B cell (primary cell): Measurements from ENCODE around the gene PRSS48. TPM values are rescaled to one million over a fixed set of nuclear protein-coding genes. Genes with fewer than 3 reads are reported as not detected.
"Not testable (repeated sequence)": the region's sequence is repeated elsewhere in the genome, so short reads cannot be mapped to it uniquely, and the experiment has no call there.

Source experiments
- ATAC-seq: fragments of 200-7000 bp; cut with Tn5 transposase; one replicate; pipeline ENCODE4 v1.10.0; 2021; ENCODE audit warnings: low read depth, mild to moderate bottlenecking, moderate number of reproducible peaks, moderate library complexity
- CTCF ChIA-PET: fragments of 350-600 bp; sonication (Branson Sonifier 250); formaldehyde crosslinking; loops from one replicate; lab custom pipeline; 2021; ENCODE audit warnings: antibody characterized with exemption, inconsistent platforms; lab: Charles Lee
- POLR2A ChIA-PET: fragments of 350-600 bp; sonication (Branson Sonifier 250); formaldehyde crosslinking; loops from one replicate; lab custom pipeline; 2021; ENCODE audit warnings: antibody characterized with exemption; lab: Charles Lee
- DNase-seq: peaks from one replicate; pipeline ENCODE4 v3.0.0; 2013
- H2AFZ ChIP-seq: 2 replicates; pipeline ENCODE4 v1.6.1; 2012; ENCODE audit warnings: mild to moderate bottlenecking, low read depth, low read length; ENCODE audit not compliant: insufficient read depth, poor library complexity, severe bottlenecking
- H3K27ac ChIP-seq, 2 donors: 1 replicate in 1 of 2; 2 replicates in 1 of 2; pipeline ENCODE4 v1.5.1; 2012 to 2013; ENCODE audit warnings: low read length in 2 of 2, mild to moderate bottlenecking in 2 of 2, moderate library complexity in 1 of 2
- H3K27me3 ChIP-seq, 4 experiments: fragments of 200-600 bp in 1 of 4; sonication (generic) in 1 of 4; replicated peaks in 1 of 4; 1 replicate in 2 of 4; 2 replicates in 2 of 4; pipeline versions ENCODE4 v1.6.1 to v1.7.0; 2013 to 2016; ENCODE audit warnings: low read length in 3 of 4, mild to moderate bottlenecking in 2 of 4, mixed read lengths in 1 of 4, moderate library complexity in 1 of 4; ENCODE audit not compliant: insufficient read depth in 4 of 4, control insufficient read depth in 3 of 4; ENCODE audit errors: control extremely low read depth in 1 of 4
- H3K36me3 ChIP-seq, 2 experiments: replicated peaks in 1 of 2; 1 replicate in 1 of 2; 2 replicates in 1 of 2; pipeline versions ENCODE4 v1.6.1 to v1.7.1; 2013; ENCODE audit warnings: low read length in 1 of 2; ENCODE audit not compliant: insufficient read depth in 2 of 2, control insufficient read depth in 1 of 2; ENCODE audit errors: control extremely low read depth in 1 of 2, extremely low read depth in 1 of 2
- H3K4me1 ChIP-seq, 2 donors: fragments of 200-600 bp in 1 of 2; sonication (generic) in 1 of 2; 1 replicate in 1 of 2; 2 replicates in 1 of 2; pipeline versions ENCODE4 v1.5.1 to v1.6.1; 2013 to 2017; ENCODE audit warnings: low read length in 2 of 2; ENCODE audit not compliant: control insufficient read depth in 2 of 2, insufficient read depth in 2 of 2
- H3K4me2 ChIP-seq: replicated peaks from 2 replicates; pipeline ENCODE3; 2012; ENCODE audit warnings: mild to moderate bottlenecking, low read depth, low read length; ENCODE audit not compliant: poor library complexity, severe bottlenecking
- H3K4me3 ChIP-seq, 5 experiments: fragments of 200-600 bp in 1 of 5; sonication (generic) in 1 of 5; 1 replicate in 3 of 5; 2 replicates in 2 of 5; pipeline versions ENCODE4 v1.5.1 to v1.7.0; 2011 to 2016; ENCODE audit warnings: low read length in 4 of 5, mild to moderate bottlenecking in 4 of 5, low read depth in 2 of 5, control low read depth in 1 of 5, moderate library complexity in 1 of 5; ENCODE audit not compliant: insufficient read depth in 1 of 5; ENCODE audit errors: control extremely low read depth in 1 of 5, extremely low read depth in 1 of 5
- H3K79me2 ChIP-seq: fragments of 200-600 bp; sonication (generic); one replicate; pipeline ENCODE4 v1.6.0; 2016; ENCODE audit warnings: low read length; ENCODE audit not compliant: control insufficient read depth, insufficient read depth
- H3K9ac ChIP-seq: fragments of 200-600 bp; sonication (generic); 2 replicates; pipeline ENCODE4 v1.6.1; 2017; ENCODE audit warnings: mild to moderate bottlenecking, low read length, moderate library complexity
- H3K9me3 ChIP-seq, 3 donors: one replicate each; pipeline versions ENCODE4 v1.6.1 to v1.7.1; 2013; ENCODE audit warnings: low read length in 2 of 3; ENCODE audit not compliant: control insufficient read depth in 2 of 3, insufficient read depth in 1 of 3; ENCODE audit errors: control extremely low read depth in 1 of 3
- H4K20me1 ChIP-seq: 2 replicates; pipeline ENCODE4 v1.6.0; 2012; ENCODE audit warnings: mild to moderate bottlenecking, low read length; ENCODE audit not compliant: insufficient read depth, control insufficient read depth, poor library complexity, severe bottlenecking
- H3K27ac Mint-ChIP-seq: one replicate; pipeline ENCODE4 v1.8.0; 2021; ENCODE audit warnings: mixed read lengths
- H3K27me3 Mint-ChIP-seq: one replicate; pipeline ENCODE4 v1.8.0; 2021; ENCODE audit warnings: mixed read lengths
- H3K4me1 Mint-ChIP-seq: one replicate; pipeline ENCODE4 v1.8.0; 2021; ENCODE audit warnings: mixed read lengths
- H3K4me3 Mint-ChIP-seq: one replicate; pipeline ENCODE4 v1.8.0; 2021; ENCODE audit warnings: mixed read lengths
- H3K9me3 Mint-ChIP-seq: one replicate; pipeline ENCODE4 v1.8.0; 2022; ENCODE audit warnings: mixed read lengths; ENCODE audit not compliant: insufficient read depth
- EZH2 ChIP-seq: IDR thresholded peaks from 2 replicates; pipeline ENCODE4 v1.6.1; 2012; ENCODE audit warnings: borderline replicate concordance, low read depth, mild to moderate bottlenecking, moderate library complexity, low read length; ENCODE audit not compliant: insufficient read depth, poor library complexity, severe bottlenecking
- WGBS: methylation state at CpG from one replicate; pipeline ENCODE4 v1.1.5; 2013; ENCODE audit warnings: missing lambda C conversion rate; ENCODE audit not compliant: insufficient coverage; 5-methylcytosine and 5-hydroxymethylcytosine counted together
- intact Hi-C: fragments of 100-400 bp; cut with micrococcal nuclease; formaldehyde crosslinking; loops from one replicate; pipeline ENCODE4 v1.10.0; 2022
- polyA plus RNA-seq: library from polyadenylated mRNA; depleted of rRNA; stranded (reverse); fragments of >200 nt; gene quantifications from 2 replicates; pipeline ENCODE4 v1.2.3, GENCODE V29; 2012
- total RNA-seq, 2 donors: library from RNA; stranded (reverse); fragments of 120-200 nt in 1 of 2; gene quantifications; 1 replicate in 1 of 2; 2 replicates in 1 of 2; pipeline versions ENCODE4 v1.2.3 to v1.2.4, GENCODE V29; 2013 to 2022
- TF ChIP-seq, protein P1 (sequence below): fragments of 200-600 bp; IDR thresholded peaks from one replicate; pipeline ENCODE4 v1.8.0; 2022; ENCODE audit warnings: antibody characterized with exemption, mild to moderate bottlenecking

PRSS48 gene
- total and polyA plus RNA-seq, 2 donors (not counting 1 experiment from before 2014, with no cell fraction given), result not detected

DNA sequence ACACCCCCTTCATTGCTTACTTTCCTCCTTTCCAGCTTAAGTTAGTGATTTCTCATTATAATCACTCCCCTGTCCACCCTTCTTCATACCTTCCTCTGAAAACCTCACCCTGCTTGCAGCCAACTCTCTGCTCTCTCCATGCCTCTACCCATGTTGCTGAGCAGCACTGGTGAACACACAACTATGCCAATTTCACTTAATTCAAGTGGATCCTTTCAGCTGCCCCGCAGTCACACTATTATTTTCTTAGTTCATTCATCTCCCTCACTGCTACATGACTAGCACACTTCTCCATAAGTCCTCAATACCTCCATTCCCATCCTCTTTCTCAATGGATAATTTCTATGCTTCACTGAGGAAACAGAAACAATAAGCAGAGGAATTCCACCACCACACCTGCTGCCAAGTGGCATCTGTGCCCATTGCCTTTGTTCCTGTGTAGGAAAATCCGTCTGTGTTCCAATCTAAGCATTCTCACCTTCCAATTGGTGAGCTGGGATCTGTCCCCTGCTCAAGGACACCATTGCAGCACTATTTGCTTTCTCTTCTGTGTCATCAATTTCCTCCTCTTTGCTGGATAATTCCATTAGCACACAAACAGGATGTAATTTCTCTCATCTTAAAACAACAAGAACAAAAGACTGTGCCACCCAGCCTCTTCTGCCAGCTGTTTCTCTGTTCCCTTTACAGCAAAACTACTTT is 25.2 kb upstream of the PRSS48 start:
- H3K4me1 ChIP-seq, result no peaks in the 10 kb centered on the region
- H3K9me3 Mint-ChIP-seq, result no peaks in the 10 kb centered on the region
- H3K27me3 ChIP-seq, result no peaks in the 10 kb centered on the region
- no peaks in the 10 kb centered on the region for H4K20me1 ChIP-seq
- no peak overlapping the region for H3K9ac ChIP-seq
- 33% methylated on average over 2 of the region's 2 CpGs for WGBS
- H3K4me1 Mint-ChIP-seq, result no peaks in the 10 kb centered on the region
- CTCF ChIA-PET, result no interaction called here
- H3K4me3 ChIP-seq, result no peak overlapping the region
- H3K4me2 ChIP-seq, result no peak overlapping the region
- intact Hi-C loops, result no loop called here
- no peaks in the 10 kb centered on the region for H3K79me2 ChIP-seq
- no peak overlapping the region for H3K4me3 Mint-ChIP-seq
- no peaks in the 10 kb centered on the region for H3K36me3 ChIP-seq
- ATAC-seq, result no peak
- no peak for TF ChIP-seq EZH2
- TF ChIP-seq, protein P1, sequence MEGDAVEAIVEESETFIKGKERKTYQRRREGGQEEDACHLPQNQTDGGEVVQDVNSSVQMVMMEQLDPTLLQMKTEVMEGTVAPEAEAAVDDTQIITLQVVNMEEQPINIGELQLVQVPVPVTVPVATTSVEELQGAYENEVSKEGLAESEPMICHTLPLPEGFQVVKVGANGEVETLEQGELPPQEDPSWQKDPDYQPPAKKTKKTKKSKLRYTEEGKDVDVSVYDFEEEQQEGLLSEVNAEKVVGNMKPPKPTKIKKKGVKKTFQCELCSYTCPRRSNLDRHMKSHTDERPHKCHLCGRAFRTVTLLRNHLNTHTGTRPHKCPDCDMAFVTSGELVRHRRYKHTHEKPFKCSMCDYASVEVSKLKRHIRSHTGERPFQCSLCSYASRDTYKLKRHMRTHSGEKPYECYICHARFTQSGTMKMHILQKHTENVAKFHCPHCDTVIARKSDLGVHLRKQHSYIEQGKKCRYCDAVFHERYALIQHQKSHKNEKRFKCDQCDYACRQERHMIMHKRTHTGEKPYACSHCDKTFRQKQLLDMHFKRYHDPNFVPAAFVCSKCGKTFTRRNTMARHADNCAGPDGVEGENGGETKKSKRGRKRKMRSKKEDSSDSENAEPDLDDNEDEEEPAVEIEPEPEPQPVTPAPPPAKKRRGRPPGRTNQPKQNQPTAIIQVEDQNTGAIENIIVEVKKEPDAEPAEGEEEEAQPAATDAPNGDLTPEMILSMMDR, result no peak
- peaks cover 0 to 3% (median 0%) of the 10 kb centered on the region in 3 donors for H3K9me3 ChIP-seq
- H2AFZ ChIP-seq, result no peak overlapping the region
- no peak overlapping the region for H3K27ac ChIP-seq
- H3K27ac Mint-ChIP-seq, result no peak overlapping the region
- no peak for DNase-seq
- POLR2A ChIA-PET, result no interaction called here
- no peaks in the 10 kb centered on the region for H3K27me3 Mint-ChIP-seq

DNA sequence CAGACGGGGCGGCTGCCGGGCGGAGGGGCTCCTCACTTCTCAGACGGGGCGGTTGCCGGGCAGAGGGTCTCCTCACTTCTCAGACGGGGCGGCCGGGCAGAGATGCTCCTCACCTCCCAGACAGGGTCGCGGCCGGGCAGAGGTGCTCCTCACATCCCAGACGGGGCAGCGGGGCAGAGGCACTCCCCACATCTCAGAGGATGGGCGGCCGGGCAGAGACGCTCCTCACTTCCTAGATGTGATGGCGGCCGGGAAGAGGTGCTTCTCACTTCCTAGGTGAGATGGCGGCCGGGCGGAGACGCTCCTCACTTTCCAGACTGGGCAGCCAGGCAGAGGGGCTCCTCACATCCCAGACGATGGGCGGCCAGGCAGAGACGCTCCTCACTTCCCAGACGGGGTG is 21.7 kb upstream of the PRSS48 start:
- WGBS, result no CpG with 5 or more reads among the region's 28 CpGs
- H3K4me1 Mint-ChIP-seq, intact Hi-C loops, H3K4me1 ChIP-seq, H3K27me3 Mint-ChIP-seq, H3K4me3 Mint-ChIP-seq, H3K27me3 ChIP-seq, H3K36me3 ChIP-seq, CTCF ChIA-PET, H3K9ac ChIP-seq, H2AFZ ChIP-seq, H3K9me3 ChIP-seq, ATAC-seq, DNase-seq, POLR2A ChIA-PET, H4K20me1 ChIP-seq, H3K9me3 Mint-ChIP-seq, H3K79me2 ChIP-seq, H3K27ac Mint-ChIP-seq, H3K4me2 ChIP-seq, H3K4me3 ChIP-seq, H3K27ac ChIP-seq: not testable (repeated sequence)

DNA sequence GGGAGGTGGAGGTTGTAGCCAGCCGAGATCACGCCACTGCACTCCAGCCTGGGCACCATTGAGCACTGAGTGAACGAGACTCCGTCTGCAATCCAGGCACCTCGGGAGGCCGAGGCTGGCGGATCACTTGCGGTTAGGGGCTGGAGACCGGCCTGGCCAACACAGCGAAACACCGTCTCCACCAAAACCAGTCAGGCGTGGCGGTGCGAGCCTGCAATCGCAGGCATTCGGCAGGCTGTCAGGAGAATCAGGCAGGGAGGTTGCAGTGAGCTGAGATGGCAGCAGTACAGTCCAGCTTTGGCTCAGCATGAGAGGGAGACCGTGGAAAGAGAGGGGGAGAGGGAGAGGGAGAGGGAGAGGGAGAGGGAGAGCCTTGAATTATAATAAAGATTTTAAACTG is 21.3 kb upstream of the PRSS48 start:
- intact Hi-C loops, result not testable (repeated sequence)

More for the DNA sequence above, 21.3 kb upstream of the PRSS48 start:
- H2AFZ ChIP-seq, H3K27me3 ChIP-seq, H3K27ac Mint-ChIP-seq, POLR2A ChIA-PET, H4K20me1 ChIP-seq, H3K36me3 ChIP-seq, CTCF ChIA-PET, H3K4me2 ChIP-seq, H3K4me3 Mint-ChIP-seq, H3K27me3 Mint-ChIP-seq, DNase-seq, H3K27ac ChIP-seq, H3K4me1 ChIP-seq, H3K9me3 ChIP-seq, H3K4me3 ChIP-seq, H3K9me3 Mint-ChIP-seq, H3K79me2 ChIP-seq, ATAC-seq, H3K9ac ChIP-seq, H3K4me1 Mint-ChIP-seq: not testable (repeated sequence)
- WGBS, result 95% methylated on average over 14 of the region's 17 CpGs
